Measurements from ENCODE around the gene ENDOV.

DNA sequence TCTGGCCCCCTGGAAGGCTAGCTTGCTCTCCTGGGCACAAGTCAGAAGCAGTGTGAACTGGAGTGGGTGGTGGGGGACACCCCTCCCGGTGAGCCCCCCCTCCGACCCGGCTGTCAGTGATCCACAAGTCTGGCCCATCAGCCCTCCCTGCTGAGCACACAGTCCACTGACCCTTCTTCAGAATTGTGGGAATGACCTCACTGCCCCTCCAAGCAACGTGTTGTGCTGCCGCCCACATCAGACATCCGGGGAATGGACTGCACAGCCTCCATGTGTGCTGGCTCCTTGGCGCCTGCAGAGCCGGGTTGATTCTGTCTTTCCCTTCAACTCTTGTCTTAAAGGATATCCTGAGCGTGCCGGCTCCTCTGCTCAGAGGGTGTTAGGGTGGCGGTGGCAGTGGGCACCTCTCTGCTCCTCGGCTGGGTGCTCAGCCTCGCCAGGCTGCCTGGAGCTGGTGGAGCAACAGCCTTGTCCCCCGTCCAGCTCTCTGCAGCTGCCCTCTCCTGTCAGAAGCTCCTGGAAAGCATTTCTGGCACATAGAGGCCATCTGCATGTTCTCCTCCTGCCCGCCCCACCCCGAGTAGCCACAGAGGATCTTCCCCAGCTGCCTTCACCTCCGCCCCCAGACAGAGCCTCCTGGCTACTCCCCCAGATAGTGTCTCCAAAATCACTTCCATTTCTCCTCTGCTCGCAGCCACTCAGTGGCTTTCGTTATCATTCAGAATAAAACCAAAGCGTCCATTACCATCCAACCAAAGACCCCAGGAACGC is 41.7 kb downstream of the ENDOV start:
- TF ChIP-seq, protein P1, sequence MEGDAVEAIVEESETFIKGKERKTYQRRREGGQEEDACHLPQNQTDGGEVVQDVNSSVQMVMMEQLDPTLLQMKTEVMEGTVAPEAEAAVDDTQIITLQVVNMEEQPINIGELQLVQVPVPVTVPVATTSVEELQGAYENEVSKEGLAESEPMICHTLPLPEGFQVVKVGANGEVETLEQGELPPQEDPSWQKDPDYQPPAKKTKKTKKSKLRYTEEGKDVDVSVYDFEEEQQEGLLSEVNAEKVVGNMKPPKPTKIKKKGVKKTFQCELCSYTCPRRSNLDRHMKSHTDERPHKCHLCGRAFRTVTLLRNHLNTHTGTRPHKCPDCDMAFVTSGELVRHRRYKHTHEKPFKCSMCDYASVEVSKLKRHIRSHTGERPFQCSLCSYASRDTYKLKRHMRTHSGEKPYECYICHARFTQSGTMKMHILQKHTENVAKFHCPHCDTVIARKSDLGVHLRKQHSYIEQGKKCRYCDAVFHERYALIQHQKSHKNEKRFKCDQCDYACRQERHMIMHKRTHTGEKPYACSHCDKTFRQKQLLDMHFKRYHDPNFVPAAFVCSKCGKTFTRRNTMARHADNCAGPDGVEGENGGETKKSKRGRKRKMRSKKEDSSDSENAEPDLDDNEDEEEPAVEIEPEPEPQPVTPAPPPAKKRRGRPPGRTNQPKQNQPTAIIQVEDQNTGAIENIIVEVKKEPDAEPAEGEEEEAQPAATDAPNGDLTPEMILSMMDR (IDR thresholded peaks at IDR 0.05) = no peak
- no peak for TF ChIP-seq POLR2A (IDR thresholded peaks at IDR 0.05)
